ENCODE measurements around the gene FAM83E.
"Not testable (repeated sequence)": the region's sequence is repeated elsewhere in the genome, so short reads cannot be mapped to it uniquely, and the experiment has no call there.

The FAM83E gene

GRCh38 chr19:48578891-48579290 lies 36.0 kb downstream of the FAM83E start:
- DNase-seq (ENCODE audit: low read depth, low spot score): no peak

GRCh38 chr19:48577908-48578307 lies 37.0 kb downstream of the FAM83E start:
- DNase-seq (ENCODE audit: low read depth, low spot score): not testable (repeated sequence)

GRCh38 chr19:48575931-48576622 lies 38.8 kb downstream of the FAM83E start:
- DNase-seq (ENCODE audit: low read depth, low spot score): no peak

GRCh38 chr19:48573163-48573505 lies 41.7 kb downstream of the FAM83E start:
- DNase-seq (ENCODE audit: low read depth, low spot score): no peak

- DNase-seq (ENCODE audit: low read depth, low spot score): no peak
Observed at GRCh38 chr19:48571378-48572162, 43.3 kb downstream of the FAM83E start.

GRCh38 chr19:48569814-48570213 lies 45.1 kb downstream of the FAM83E start:
- no peak for DNase-seq (ENCODE audit: low read depth, low spot score)

- no peak for DNase-seq (ENCODE audit: low read depth, low spot score)
Observed at GRCh38 chr19:48568345-48568886, 46.5 kb downstream of the FAM83E start.

- DNase-seq (ENCODE audit: low read depth, low spot score): no peak
Observed at GRCh38 chr19:48565090-48565489, 49.8 kb downstream of the FAM83E start.

Measured in activated CD4-positive, CD25-positive, alpha-beta regulatory T cell treated with anti-CD3 and anti-CD28 coated beads, Interleukin-2, amount 50 U/mL, for 16 hours (primary cell).